Measurements from ENCODE around the gene PNPT1. TPM values are rescaled to one million over a fixed set of nuclear protein-coding genes. Genes with fewer than 3 reads are reported as not detected.

Gene PNPT1
- polyA plus RNA-seq, 1 of the 3 experiments (the other 2 are of a cell fraction), result 11.7 TPM

GRCh38 chr2:55672630-55673029 is 21.0 kb downstream of the PNPT1 start:
- no peak overlapping the region for H3K4me2 ChIP-seq
- whole genome bisulfite sequencing (ENCODE audit: low lambda C conversion rate), result 86% methylated on average over 3 of the region's 3 CpGs
- H3K36me3 ChIP-seq (replicated peaks in 1 of 2; ENCODE audit: control insufficient read depth in 1 of 2, insufficient read depth in 2 of 2, low read length in 1 of 2), result peaks cover 26 to 61% of the 10 kb centered on the region in 2 experiments
- no peak for DNase-seq
- H3K27me3 ChIP-seq (ENCODE audit: insufficient read depth), result no peaks in the 10 kb centered on the region
- H3K9me3 ChIP-seq, result no peaks in the 10 kb centered on the region
- H3K9me2 ChIP-seq, result no peaks in the 10 kb centered on the region
- CTCF ChIA-PET, result no interaction called here
- H3K27ac ChIP-seq (ENCODE audit: low read depth in 2 of 2, low read length in 1 of 2), result no peak overlapping the region
- POLR2A ChIA-PET, result no interaction called here
- no peak overlapping the region for H3K4me3 ChIP-seq (ENCODE audit: low read depth in 2 of 2, low read length in 1 of 2)
- no peaks in the 10 kb centered on the region for H3K79me2 ChIP-seq (ENCODE audit: insufficient read depth)
- H3K9ac ChIP-seq, result no peak overlapping the region
- no peak overlapping the region for H2AFZ ChIP-seq (ENCODE audit: low read depth)
- H3F3A ChIP-seq (replicated peaks; ENCODE audit: insufficient read depth), result peaks cover 16% of the 10 kb centered on the region
- TF ChIP-seq TCF12 (IDR thresholded peaks at IDR 0.05), result no peak
- no peak for TF ChIP-seq USF2 (IDR thresholded peaks at IDR 0.05; ENCODE audit: borderline replicate concordance, low read depth, low read length)
- no peak for TF ChIP-seq ELF1 (IDR thresholded peaks at IDR 0.05)
- TF ChIP-seq CHD2 (IDR thresholded peaks at IDR 0.05; ENCODE audit: low read length, partially characterized antibody), result no peak
- no peak for TF ChIP-seq EZH2phosphoT487 (IDR thresholded peaks at IDR 0.05; ENCODE audit: borderline replicate concordance, low read depth)
- no peak for TF ChIP-seq SIN3A (IDR thresholded peaks at IDR 0.05; ENCODE audit: borderline replicate concordance, low read depth, low read length)
- no peak for TF ChIP-seq IRF3 (IDR thresholded peaks at IDR 0.05; ENCODE audit: low read depth, low read length)
- TF ChIP-seq ZBTB33 (IDR thresholded peaks at IDR 0.05; ENCODE audit: borderline replicate concordance, low read depth), result no peak
- TF ChIP-seq MXI1 (IDR thresholded peaks at IDR 0.05; ENCODE audit: low read depth, low read length), result no peak
- no peak for TF ChIP-seq EP300 (IDR thresholded peaks at IDR 0.05; ENCODE audit: borderline replicate concordance in 1 of 2, low read depth in 1 of 2, low read length in 1 of 2)
- no peak for TF ChIP-seq REST (IDR thresholded peaks at IDR 0.05; ENCODE audit: low read depth, low read length)
- TF ChIP-seq PBX3 (IDR thresholded peaks at IDR 0.05), result no peak
- TF ChIP-seq TAF1 (IDR thresholded peaks at IDR 0.05; ENCODE audit: borderline replicate concordance, low read depth, low read length), result no peak
- no peak for TF ChIP-seq FOXM1 (IDR thresholded peaks at IDR 0.05; ENCODE audit: low read depth)
- no peak for TF ChIP-seq SMC3 (IDR thresholded peaks at IDR 0.05; ENCODE audit: low read depth, low read length)
- no peak for TF ChIP-seq USF1 (IDR thresholded peaks at IDR 0.05; ENCODE audit: borderline replicate concordance, low read depth)
- no peak for TF ChIP-seq FOXJ3 (CRISPR knock-in tag; IDR thresholded peaks at IDR 0.05)
- no peak for TF ChIP-seq TEAD4 (IDR thresholded peaks at IDR 0.05; ENCODE audit: borderline replicate concordance, insufficient read depth)
- no peak for TF ChIP-seq GABPA (IDR thresholded peaks at IDR 0.05; ENCODE audit: low read depth)
- no peaks in the 10 kb centered on the region for H3K4me1 ChIP-seq (ENCODE audit: control insufficient read depth in 1 of 2, insufficient read depth in 2 of 2, low read depth in 1 of 2, low read length in 1 of 2)
- no peaks in the 10 kb centered on the region for H4K20me1 ChIP-seq (ENCODE audit: insufficient read depth)

Data from SK-N-SH (cell line).